GM19238 (cell line): ENCODE data around the gene SLC27A5.
A peak's percentile ranks its signal among the peaks of the same experiment; 100 is the strongest.
"Not testable (repeated sequence)": the region's sequence is repeated elsewhere in the genome, so short reads cannot be mapped to it uniquely, and the experiment has no call there.

ENCODE experiments used
- DNase-seq: peaks from one replicate; pipeline ENCODE4 v3.0.0; 2011; ENCODE audit warnings: low spot score; ENCODE audit not compliant: insufficient read length

SLC27A5 gene

GRCh38 chr19:58469241-58470013 lies 42.4 kb downstream of the SLC27A5 start:
- no peak for DNase-seq

DNA sequence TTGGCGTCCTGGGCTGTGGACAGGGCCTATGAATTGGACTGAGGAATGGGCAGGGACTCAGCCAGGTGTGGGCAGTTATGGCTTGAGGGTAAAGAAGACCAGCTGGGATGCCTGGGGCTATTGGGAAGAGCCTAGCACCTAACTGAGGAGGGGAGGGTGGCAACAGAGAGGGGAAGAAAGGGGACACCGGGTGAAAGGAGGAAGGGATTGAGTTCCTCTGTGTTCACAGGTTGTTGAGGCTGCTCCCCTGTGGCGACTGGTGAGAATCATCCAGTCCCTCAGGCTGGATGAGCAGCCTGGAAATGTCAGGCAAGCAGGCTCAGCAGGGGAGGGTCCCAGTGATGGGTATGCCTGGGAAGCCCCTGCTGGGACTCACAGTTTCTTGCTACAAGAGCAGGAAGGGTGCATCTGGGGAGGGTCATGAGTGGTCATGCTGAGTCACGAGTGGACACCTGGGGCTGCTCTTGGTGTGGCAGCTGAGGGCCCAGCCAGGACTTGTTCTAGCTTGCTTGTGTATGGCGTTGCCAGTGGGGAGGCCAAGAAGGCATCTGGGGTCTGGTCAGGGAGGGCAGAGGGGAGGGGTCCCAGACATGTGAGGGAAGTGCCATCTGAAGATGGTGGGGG lies 43.5 kb downstream of the SLC27A5 start:
- DNase-seq, result no peak

DNA sequence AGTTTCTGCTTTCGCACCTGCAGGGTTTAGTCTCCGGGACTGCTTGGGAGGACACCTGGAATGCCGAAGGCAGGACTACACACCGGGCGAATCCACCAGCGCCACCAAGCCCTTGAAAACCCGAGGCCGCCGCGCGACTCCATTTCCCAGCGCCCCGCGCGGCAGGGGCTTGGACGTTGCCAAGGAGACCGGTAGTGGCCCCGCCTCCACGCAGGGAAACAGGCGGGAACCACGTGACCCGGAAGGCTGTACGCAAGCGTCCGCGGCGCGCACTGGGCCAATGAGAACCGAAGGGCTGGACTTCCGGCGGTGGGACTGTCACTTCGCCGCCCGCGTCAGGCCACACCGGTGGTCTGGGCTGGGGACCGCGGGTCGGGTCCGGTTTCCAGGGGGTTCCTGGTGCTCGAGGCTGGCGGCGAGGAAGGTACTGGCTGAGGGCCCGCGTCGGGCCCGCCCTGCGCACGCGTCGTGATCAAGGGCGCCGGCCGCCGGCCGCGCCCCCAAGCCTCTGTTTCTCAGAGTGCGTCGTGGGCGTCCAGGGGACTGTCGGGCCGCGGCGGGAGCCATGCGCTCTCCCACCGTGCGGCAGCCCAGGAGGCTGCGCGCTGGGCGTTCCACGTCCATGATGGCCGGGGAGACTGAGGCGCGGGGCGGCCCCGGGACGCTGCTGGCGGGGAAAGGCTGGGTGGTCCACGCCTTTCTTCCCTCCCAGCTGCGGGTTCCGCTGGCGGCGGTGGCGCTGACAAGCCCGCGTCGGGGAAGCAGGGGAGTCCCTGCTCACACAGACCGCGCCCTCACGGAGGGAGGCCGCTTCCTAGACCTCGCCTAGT lies 44.8 kb downstream of the SLC27A5 start, which contains the start of gene ZNF324:
Gene ZNF324 (plus strand): TSS at position 321 of the 830 bp plus-strand sequence. CDS start 2,106 bp downstream, outside the sequence.
- peak; percentile 98 for DNase-seq

DNA sequence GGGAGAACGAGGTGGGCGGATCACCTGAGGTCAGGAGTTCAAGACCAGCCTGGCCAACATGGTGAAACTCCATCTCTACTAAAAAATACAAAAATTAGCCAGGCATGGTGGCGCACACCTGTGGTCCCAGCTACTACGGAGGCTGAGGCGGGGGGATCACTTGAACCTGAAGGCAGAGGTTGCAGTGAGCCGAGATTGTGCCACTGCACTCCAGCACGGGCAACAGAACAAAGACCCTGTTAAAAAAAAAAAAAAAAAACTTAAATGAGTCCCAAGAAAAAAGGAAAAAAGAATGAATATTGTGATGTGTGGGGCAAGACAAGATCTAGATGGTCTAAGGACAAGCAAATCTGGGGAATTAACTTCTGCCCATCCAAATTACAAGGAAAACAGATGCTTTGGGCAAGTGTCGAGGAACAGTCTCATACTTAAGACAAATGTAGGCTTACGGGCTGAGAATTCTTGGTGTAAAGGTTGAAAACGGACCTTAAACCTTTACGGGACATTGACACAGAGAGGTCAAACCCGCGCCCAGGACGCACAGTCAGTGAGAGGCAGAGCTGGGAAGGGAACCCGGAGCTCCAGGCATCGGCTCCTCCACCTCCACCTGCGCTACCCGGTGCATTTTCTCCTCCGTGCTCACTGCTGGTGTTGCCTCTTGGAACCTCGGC lies 45.6 kb downstream of the SLC27A5 start:
- DNase-seq, result no peak

DNA sequence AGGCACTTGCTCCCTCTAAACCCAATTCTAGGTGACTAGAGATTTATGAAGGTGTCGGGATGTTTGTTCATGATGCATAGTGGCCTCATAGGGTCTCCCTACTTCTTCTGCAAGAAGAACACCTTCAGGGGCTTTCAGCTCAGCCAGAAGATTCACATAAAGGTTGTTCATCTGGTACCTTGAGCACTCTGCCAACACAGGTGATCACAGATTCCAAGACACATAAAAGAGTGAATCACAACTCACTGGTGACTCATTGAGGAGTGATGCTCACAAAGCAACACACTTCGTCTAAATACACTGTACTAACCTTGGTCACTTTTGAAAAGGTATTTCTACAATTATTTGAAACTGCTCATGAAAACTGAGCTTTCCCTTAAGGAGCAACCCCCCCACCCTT lies 51.8 kb downstream of the SLC27A5 start:
- no peak for DNase-seq

- DNase-seq, result no peak
These were observed 55.7 kb downstream of the SLC27A5 start for GRCh38 chr19:58456111-58456510.

GRCh38 chr19:58455306-58455705 lies 56.5 kb downstream of the SLC27A5 start:
- no peak for DNase-seq

DNA sequence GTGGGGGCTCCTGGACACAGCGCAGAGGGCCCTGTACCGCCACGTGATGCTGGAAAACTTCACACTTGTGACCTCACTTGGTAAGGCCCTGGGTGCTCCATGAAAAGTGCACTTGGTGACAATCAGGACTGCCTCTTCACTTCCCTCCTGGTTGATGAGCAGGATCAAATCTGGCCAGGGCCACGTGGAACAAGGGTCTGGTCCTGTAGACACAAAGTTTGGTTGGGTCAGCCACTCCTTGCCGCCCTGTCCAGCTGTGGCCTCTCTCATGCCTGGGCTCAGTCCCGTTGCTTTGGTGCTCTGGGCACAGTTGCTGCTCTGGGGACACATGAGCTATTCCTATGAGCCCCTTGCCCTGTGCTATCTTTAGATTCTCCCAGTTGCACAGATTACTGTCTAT lies 58.0 kb downstream of the SLC27A5 start:
- no peak for DNase-seq

DNA sequence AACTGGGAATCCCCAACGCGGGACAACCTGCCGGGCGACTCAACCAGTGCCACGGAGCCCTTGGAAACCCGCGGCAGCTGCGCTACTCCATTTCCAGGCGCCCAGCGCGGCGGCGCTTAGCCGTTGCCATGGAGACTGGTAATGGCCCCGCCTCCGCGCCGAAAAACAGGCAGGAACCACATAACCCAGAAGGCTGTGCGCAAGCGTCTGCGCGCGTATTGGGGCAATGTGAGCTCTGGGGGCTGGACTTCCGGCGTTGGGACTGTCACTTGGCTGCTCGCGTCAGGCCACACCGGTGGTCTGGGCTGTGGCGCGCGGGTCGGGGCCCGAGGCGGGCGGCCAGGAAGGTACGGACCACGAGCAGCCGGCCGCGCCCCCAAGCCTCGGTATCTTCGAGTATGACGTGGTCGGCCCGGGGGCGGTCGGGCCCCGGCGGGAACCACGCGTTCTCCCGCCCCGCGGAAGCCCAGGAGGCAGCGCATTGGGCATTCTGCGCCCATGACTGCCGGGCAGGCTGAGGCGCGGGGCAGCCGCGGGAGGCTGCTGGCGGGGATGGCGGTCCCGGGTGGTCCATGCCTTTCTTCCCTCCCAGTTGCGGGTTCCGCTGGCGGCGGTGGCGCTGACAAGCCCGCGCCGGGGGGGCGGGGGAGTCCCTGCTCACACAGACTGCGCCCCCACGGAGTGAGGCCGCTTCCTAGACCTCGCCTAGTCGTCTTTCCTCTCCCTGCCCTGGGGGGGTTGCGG lies 60.3 kb downstream of the SLC27A5 start, which contains the start of gene ZNF324B:
Gene ZNF324B (plus strand): TSS at position 265 of the 744 bp plus-strand sequence. CDS start 2,080 bp downstream, outside the sequence.
- DNase-seq, result peak; percentile 97

- no peak for DNase-seq
These were observed 60.9 kb downstream of the SLC27A5 start for GRCh38 chr19:58450856-58451357.

DNA sequence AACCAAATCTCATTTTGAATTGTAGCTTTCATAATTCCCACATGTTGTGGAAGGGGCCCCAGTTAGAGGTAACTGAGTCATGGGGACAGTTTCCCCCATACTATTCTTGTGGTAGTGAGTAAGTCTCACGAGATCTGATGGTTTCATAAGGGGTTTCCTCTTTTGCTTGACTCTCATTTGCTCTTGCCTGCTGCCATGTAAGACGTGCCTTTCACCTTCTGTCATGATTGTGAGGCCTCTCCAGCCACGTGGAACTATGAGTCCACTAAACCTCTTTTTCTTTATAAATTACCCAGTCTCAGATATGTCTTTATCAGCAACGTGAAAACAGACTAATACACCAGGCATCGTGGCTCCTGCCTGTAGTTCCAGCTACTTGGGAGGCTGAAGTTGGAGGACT lies 61.8 kb downstream of the SLC27A5 start:
- not testable (repeated sequence) for DNase-seq

DNA sequence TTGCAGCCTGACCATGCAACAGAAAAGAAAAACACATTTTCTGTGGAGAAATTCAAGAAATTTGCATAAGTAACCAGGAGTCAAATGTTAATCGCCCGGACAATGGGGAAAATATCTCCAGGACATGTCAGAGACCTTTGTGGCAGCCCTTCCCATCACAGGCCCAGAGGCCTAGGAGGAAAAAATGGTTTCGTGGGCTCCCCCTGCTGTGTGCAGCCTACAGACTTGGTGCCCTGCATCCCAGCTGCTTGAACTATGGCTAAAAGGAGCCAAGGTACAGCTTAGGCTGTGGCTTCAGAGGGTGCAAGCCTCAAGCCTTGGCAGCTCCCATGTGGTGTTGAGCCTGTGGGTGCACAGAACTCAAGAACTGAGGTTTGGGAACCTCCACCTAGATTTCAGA lies 62.9 kb downstream of the SLC27A5 start:
- not testable (repeated sequence) for DNase-seq
